ENCODE data around the gene MILR1.
"Not testable (repeated sequence)": the region's sequence is repeated elsewhere in the genome, so short reads cannot be mapped to it uniquely, and the experiment has no call there.

The MILR1 gene

GRCh38 chr17:64491994-64492393, 43.1 kb downstream of the MILR1 start:
- H3K4me3 ChIP-seq (replicated peaks in 1 of 2; ENCODE audit: low read depth in 2 of 2, low read length in 2 of 2), result no peak overlapping the region
- DNase-seq (ENCODE audit: low read depth in 2 of 2), result peak in 1 of 2 donors; percentile 39
- TF ChIP-seq CTCF (IDR thresholded peaks at IDR 0.05; ENCODE audit: low read depth, low read length), result no peak

GRCh38 chr17:64492481-64493109, 43.7 kb downstream of the MILR1 start:
- no peak overlapping the region for H3K4me3 ChIP-seq (replicated peaks in 1 of 2; ENCODE audit: low read depth in 2 of 2, low read length in 2 of 2)
- peak; percentile 38 to 66 for DNase-seq (ENCODE audit: low read depth in 2 of 2)
- peak; percentile 49 for TF ChIP-seq CTCF (IDR thresholded peaks at IDR 0.05; ENCODE audit: low read depth, low read length)

GRCh38 chr17:64494121-64494520, 45.2 kb downstream of the MILR1 start:
- no peak for DNase-seq (ENCODE audit: low read depth in 2 of 2)
- H3K4me3 ChIP-seq (replicated peaks in 1 of 2; ENCODE audit: low read depth in 2 of 2, low read length in 2 of 2), result no peak overlapping the region
- TF ChIP-seq CTCF (IDR thresholded peaks at IDR 0.05; ENCODE audit: low read depth, low read length), result no peak

- H3K4me3 ChIP-seq (replicated peaks in 1 of 2; ENCODE audit: low read depth in 2 of 2, low read length in 2 of 2); DNase-seq (ENCODE audit: low read depth in 2 of 2): not testable (repeated sequence)
These were observed 46.4 kb downstream of the MILR1 start for GRCh38 chr17:64495300-64495699.

GRCh38 chr17:64496348-64496785, 47.5 kb downstream of the MILR1 start:
- DNase-seq (ENCODE audit: low read depth in 2 of 2), result no peak
- TF ChIP-seq CTCF (IDR thresholded peaks at IDR 0.05; ENCODE audit: low read depth, low read length), result no peak

GRCh38 chr17:64496786-64497564, 48.1 kb downstream of the MILR1 start, which contains the start of gene POLG2:
Gene POLG2, minus strand, starts transcription at chr17:64497054. Its CDS starts 86 bp downstream, at chr17:64496968.
- peak within 1 kb of the TSS; percentile 74 to 76 for H3K4me3 ChIP-seq (replicated peaks in 1 of 2; ENCODE audit: low read depth in 2 of 2, low read length in 2 of 2)
- peak; percentile 94 to 95 for DNase-seq (ENCODE audit: low read depth in 2 of 2)
- peak; percentile 61 for TF ChIP-seq CTCF (IDR thresholded peaks at IDR 0.05; ENCODE audit: low read depth, low read length)

More at GRCh38 chr17:64496348-64496785, 47.5 kb downstream of the MILR1 start:
- H3K4me3 ChIP-seq (replicated peaks in 1 of 2; ENCODE audit: low read depth in 2 of 2, low read length in 2 of 2), result peak overlapping the region; percentile 74 to 76

- peak overlapping the region; percentile 74 to 76 for H3K4me3 ChIP-seq (replicated peaks in 1 of 2; ENCODE audit: low read depth in 2 of 2, low read length in 2 of 2)
- DNase-seq (ENCODE audit: low read depth in 2 of 2), result no peak
- TF ChIP-seq CTCF (IDR thresholded peaks at IDR 0.05; ENCODE audit: low read depth, low read length), result no peak
These were observed 48.7 kb downstream of the MILR1 start for GRCh38 chr17:64497565-64498035.
